IPS-15b (cell line): ENCODE results near the gene AVPR2.

Source experiments
- H3K27me3 ChIP-seq: one replicate; pipeline ENCODE4 v1.6.1; 2013; ENCODE audit warnings: low read length; ENCODE audit not compliant: control insufficient read depth, insufficient read depth
- H3K36me3 ChIP-seq: one replicate; pipeline ENCODE4 v1.6.1; 2013; ENCODE audit warnings: low read length; ENCODE audit not compliant: control insufficient read depth, insufficient read depth
- H3K4me1 ChIP-seq: one replicate; pipeline ENCODE4 v1.6.1; 2013; ENCODE audit warnings: mild to moderate bottlenecking, low read length; ENCODE audit not compliant: control insufficient read depth, insufficient read depth
- H3K4me3 ChIP-seq: one replicate; pipeline ENCODE4 v1.5.1; 2013; ENCODE audit warnings: low read depth, low read length
- H3K9ac ChIP-seq: one replicate; pipeline ENCODE4 v1.6.1; 2013; ENCODE audit warnings: low read depth, mild to moderate bottlenecking, low read length
- H3K9me3 ChIP-seq: one replicate; pipeline ENCODE4 v1.6.1; 2013; ENCODE audit warnings: mild to moderate bottlenecking, low read length; ENCODE audit not compliant: control insufficient read depth, insufficient read depth

AVPR2 gene

DNA sequence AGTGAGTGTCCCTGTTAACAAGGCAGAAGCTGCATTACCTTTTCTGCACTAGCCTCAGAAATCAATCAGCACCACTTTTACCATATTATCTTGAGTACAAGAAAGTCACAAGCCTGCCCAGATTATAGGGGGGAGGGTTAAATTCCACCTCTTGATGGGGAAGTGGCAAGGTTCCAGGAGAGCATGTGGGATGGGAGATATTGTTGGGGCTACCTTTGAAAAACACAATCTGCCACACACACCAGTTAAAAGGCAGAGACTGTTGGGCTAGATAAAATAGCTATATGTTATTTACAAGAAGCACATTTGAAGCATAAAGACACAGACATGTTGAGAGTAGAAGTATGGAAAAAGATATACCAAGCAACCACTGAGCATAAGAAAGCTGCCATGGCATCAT, 6.6 kb upstream of the AVPR2 start:
- Histone ChIP-seq H3K9ac (no peak overlapping the region), H3K27me3 (no peaks in the 10 kb centered on the region), H3K4me1 (no peaks in the 10 kb centered on the region), H3K4me3 (no peak overlapping the region), H3K9me3 (no peaks in the 10 kb centered on the region), H3K36me3 (no peaks in the 10 kb centered on the region)

DNA sequence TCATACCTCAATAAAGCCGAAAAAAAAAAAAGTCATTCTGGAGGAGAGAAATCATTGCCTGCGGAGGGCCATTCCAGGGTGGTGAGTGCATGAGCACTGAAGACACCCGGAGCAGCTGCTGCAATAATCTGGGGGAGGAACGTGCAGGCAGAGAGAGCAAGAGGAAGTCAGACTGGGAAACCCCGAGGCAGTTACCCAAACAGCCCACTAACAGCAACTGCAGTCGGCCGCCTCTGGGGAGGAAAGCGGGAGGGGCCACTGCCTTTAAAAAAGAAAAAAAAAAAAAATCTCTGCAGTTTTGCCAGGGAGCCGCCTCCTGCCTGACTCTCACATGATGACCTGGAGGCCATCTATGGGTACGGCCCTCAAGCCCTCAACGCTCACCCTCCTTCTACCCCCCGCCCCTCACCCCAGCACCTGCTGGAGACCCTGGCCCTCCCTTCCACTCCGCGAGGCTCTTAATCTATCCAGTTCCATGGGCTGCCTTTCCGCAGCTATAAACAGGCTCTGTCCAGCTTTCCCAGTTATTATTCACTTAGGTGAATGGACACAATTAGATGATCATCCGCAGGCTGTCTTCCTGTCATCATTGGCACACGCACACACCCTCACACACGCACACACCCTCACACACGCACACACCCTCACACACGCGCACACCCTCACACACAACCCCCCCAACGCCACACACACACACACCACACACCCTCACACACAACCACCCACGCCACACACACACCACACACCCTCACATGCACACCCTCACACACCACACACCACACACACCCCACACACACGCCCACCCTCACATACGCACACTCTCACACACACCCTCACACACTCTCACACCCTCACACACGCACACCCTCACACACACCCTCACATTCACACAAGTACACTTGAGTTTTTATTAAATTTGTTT, 3.4 kb upstream of the AVPR2 start:
- no peaks in the 10 kb centered on the region for H3K9me3 ChIP-seq
- no peaks in the 10 kb centered on the region for H3K4me1 ChIP-seq
- H3K9ac ChIP-seq: no peak overlapping the region
- no peak overlapping the region for H3K4me3 ChIP-seq
- H3K27me3 ChIP-seq: no peaks in the 10 kb centered on the region
- H3K36me3 ChIP-seq: no peaks in the 10 kb centered on the region

DNA sequence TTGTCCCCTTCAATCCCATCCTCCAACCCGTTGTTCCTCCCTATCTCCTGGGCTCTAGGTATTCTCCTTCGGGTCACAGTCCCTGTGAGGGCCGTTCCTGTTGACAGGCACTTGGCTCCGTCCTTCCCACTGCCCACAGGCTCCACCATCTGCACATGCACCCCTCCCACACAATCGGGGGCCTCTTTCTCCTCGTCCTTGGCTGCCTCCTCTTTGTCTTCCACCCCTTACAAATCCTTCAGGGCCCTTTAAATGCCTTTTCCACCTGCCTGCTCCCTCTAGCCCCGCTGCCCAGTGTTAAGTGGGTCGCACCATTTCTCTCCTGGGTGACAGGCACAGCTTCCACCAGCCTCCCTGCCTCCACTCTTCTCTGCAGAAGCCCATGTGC, 2.7 kb upstream of the AVPR2 start:
- H3K36me3 ChIP-seq: no peaks in the 10 kb centered on the region
- H3K27me3 ChIP-seq: no peaks in the 10 kb centered on the region
- H3K9me3 ChIP-seq: no peaks in the 10 kb centered on the region
- no peak overlapping the region for H3K9ac ChIP-seq
- H3K4me3 ChIP-seq: no peak overlapping the region
- no peaks in the 10 kb centered on the region for H3K4me1 ChIP-seq

DNA sequence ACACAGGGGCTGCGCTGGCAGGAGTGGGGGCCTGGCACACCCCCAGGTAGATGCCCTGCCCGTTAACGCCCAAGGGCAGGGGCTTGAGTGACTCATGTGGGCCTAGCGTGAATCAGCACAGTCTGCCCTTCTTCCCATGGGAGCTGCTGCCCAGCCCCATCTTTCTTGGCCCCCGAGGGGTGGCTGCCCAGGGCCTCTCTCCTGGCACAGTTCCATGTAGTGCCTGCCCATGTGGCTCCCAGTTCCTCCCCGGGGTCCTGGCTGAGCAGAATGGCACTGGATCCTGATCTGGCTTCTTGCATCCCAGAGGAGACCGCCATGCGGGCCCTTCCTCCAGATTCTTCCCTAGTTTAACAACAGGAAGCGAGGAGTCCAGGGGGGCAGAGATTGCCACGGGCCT, 2.1 kb upstream of the AVPR2 start:
- Histone ChIP-seq H3K27me3 (no peaks in the 10 kb centered on the region), H3K4me3 (no peak overlapping the region), H3K9ac (no peak overlapping the region), H3K9me3 (no peaks in the 10 kb centered on the region), H3K4me1 (no peaks in the 10 kb centered on the region), H3K36me3 (no peaks in the 10 kb centered on the region)

DNA sequence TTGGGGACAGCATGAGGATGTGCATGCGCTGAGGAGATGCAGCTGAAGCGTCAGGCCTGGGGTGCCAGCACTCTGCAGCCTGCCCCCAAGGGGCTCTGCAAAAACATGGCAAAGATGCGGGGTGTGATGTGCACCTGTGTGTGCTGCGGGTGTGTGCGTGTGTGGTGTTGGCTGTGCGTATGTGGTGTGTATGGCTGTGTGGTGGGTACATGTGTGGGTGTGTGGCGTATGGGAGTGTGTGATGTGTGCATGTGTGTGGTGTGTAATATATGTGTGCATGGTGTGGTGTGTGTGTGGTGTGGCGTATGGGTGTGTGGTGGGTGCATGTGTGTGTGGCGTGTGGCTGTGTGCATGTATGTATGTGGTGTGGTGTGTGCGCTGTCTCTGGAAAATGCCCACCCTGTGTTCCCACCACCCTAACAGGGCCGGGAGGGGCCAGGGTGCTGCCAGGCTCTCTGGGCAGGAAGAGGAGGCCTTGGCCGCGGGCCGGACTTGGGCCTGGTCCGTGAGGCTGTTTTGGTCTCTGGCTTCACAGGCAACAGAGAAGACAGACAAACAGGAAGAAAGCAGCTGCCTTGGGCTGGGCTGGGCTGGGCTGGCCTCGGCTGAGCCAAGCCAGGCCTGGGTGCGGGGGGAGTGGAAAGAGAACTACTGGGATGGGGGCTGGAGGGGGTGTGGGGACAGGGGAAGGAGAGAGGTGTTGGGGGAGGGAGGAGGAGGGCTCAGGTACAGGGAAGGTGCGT, 1.1 kb upstream of the AVPR2 start:
- H3K9me3 ChIP-seq: peaks cover 4% of the 10 kb centered on the region
- no peak overlapping the region for H3K9ac ChIP-seq
- H3K36me3 ChIP-seq: no peaks in the 10 kb centered on the region
- H3K4me1 ChIP-seq: no peaks in the 10 kb centered on the region
- H3K27me3 ChIP-seq: no peaks in the 10 kb centered on the region
- no peak overlapping the region for H3K4me3 ChIP-seq

DNA sequence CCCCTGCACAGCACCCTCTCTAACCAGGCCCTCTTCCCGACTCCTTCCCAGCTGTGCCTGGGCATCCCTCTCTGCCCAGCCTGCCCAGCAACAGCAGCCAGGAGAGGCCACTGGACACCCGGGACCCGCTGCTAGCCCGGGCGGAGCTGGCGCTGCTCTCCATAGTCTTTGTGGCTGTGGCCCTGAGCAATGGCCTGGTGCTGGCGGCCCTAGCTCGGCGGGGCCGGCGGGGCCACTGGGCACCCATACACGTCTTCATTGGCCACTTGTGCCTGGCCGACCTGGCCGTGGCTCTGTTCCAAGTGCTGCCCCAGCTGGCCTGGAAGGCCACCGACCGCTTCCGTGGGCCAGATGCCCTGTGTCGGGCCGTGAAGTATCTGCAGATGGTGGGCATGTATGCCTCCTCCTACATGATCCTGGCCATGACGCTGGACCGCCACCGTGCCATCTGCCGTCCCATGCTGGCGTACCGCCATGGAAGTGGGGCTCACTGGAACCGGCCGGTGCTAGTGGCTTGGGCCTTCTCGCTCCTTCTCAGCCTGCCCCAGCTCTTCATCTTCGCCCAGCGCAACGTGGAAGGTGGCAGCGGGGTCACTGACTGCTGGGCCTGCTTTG, 1.1 kb downstream of the AVPR2 start:
- no peak overlapping the region for H3K4me3 ChIP-seq
- no peaks in the 10 kb centered on the region for H3K27me3 ChIP-seq
- H3K9ac ChIP-seq: no peak overlapping the region
- peaks cover 4% of the 10 kb centered on the region for H3K9me3 ChIP-seq
- no peaks in the 10 kb centered on the region for H3K36me3 ChIP-seq
- no peaks in the 10 kb centered on the region for H3K4me1 ChIP-seq

DNA sequence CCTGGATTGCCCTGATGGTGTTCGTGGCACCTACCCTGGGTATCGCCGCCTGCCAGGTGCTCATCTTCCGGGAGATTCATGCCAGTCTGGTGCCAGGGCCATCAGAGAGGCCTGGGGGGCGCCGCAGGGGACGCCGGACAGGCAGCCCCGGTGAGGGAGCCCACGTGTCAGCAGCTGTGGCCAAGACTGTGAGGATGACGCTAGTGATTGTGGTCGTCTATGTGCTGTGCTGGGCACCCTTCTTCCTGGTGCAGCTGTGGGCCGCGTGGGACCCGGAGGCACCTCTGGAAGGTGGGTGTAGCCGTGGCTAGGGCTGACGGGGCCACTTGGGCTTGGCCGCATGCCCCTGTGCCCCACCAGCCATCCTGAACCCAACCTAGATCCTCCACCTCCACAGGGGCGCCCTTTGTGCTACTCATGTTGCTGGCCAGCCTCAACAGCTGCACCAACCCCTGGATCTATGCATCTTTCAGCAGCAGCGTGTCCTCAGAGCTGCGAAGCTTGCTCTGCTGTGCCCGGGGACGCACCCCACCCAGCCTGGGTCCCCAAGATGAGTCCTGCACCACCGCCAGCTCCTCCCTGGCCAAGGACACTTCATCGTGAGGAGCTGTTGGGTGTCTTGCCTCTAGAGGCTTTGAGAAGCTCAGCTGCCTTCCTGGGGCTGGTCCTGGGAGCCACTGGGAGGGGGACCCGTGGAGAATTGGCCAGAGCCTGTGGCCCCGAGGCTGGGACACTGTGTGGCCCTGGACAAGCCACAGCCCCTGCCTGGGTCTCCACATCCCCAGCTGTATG, 1.8 kb downstream of the AVPR2 start:
- Histone ChIP-seq H3K9ac (no peak overlapping the region), H3K36me3 (no peaks in the 10 kb centered on the region), H3K4me1 (no peaks in the 10 kb centered on the region), H3K4me3 (no peak overlapping the region), H3K9me3 (peaks cover 4% of the 10 kb centered on the region), H3K27me3 (no peaks in the 10 kb centered on the region)

DNA sequence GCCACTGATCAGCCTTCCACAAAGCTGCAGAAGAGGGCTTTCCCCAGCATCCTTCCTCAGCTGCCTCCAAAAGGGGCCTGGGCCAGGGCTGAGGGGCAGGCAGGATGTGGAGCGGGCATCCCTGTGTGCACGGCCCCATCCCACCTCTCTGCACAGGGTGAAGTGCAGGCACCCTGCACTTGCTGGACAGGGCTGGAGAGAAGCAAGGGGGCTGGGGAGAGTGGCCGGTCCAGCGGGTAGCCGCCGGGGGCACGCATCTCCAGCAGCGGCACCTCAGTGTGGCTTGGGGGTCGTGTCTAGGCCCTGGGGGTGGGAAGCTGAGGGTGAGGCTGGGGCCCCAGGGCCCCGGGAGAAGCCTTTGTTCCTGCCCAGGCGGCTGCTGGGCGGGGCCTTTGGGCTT, 3.0 kb downstream of the AVPR2 start:
- H3K36me3 ChIP-seq: no peaks in the 10 kb centered on the region
- peaks cover 4% of the 10 kb centered on the region for H3K9me3 ChIP-seq
- H3K4me3 ChIP-seq: no peak overlapping the region
- H3K9ac ChIP-seq: no peak overlapping the region
- no peaks in the 10 kb centered on the region for H3K4me1 ChIP-seq
- H3K27me3 ChIP-seq: no peaks in the 10 kb centered on the region

DNA sequence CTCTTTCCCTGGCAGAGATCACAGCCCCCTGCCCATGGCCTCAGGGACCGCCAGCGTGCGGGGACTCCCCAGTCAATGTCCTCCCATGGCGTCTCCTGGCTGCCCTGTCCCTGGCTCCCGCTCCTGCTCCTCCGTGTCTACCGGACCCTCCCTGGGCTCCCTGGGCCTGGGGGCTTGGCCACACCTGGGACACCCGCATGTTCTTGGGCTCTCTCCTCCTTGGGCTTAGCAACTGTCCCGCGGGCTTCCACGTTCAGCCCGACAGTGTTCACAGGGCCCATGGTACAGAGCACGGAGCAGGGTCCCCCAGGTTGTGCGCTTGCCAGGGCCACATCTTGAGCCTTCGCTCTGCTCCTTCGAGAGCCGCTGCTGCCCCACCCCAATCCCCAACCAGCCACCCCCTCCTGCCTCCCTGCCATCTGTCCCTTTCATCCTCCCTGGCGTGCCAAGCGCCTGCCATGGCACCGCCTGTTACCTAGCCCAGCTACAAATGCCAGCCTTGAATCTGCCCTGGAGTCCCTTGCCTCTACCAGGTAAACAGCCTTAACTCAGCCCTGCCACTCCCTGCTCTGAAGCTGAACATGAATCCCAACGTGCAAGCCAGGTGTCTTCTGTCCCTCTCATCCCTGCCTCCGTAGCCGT, 3.9 kb downstream of the AVPR2 start:
- no peak overlapping the region for H3K9ac ChIP-seq
- peaks cover 4% of the 10 kb centered on the region for H3K9me3 ChIP-seq
- H3K27me3 ChIP-seq: no peaks in the 10 kb centered on the region
- H3K4me1 ChIP-seq: no peaks in the 10 kb centered on the region
- no peak overlapping the region for H3K4me3 ChIP-seq
- no peaks in the 10 kb centered on the region for H3K36me3 ChIP-seq

DNA sequence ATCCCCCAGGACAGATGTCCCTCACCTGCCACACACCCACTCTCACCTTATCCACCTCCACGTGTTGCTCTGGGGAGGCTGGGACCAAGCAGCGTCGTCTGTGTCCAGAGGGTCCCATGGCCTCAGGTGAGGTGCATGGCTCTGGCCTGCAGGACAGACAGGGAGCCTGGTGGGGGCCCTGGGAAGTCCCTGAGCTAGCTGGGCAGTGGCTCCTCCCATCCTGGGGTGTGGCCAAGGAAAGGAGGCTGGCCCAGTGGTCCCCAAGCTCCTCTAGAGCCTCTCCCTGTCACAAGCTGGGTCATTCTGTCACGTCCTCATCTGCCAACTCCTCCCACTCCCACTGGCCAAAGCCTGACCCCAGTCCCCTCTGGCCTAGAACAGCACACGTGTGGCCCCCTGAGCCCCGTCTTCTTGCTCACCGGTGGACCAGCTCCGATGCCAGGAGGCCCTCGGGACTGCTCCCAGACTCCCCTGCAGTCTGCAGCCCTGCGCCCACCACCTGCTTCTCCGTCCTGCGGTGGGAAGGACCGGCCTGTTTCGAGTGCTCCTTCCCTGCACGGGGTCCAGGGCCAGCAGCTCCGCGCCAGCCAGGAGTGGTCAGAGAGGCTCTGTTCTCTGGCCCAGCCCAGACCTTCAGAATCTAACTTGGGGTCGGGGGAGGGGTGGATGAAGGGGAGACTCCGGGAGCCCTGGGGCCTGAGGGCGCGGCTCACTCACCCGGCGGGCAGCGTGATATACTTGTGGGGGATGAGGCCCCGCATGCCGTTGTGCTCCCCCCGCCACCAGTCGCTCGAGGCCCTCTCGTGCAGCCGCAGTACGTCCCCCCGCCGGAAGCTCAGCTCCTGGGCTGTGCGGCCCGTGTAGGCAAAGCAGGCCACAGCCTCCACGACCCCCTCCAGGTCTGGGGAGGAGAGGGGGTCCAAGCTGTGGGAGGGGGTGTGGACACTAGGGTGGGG, 4.8 kb downstream of the AVPR2 start:
- Histone ChIP-seq H3K9ac (no peak overlapping the region), H3K4me1 (no peaks in the 10 kb centered on the region), H3K27me3 (no peaks in the 10 kb centered on the region), H3K4me3 (no peak overlapping the region), H3K9me3 (peaks cover 4% of the 10 kb centered on the region), H3K36me3 (peaks cover 3% of the 10 kb centered on the region)
